Mesenchymal stem cell (in vitro differentiated cells and primary cell): Measurements from ENCODE around the gene CHST11.

Experiments used
- DNase-seq: peaks from one replicate; pipeline ENCODE4 v3.0.0-alpha.2; 2013
- H2AFZ ChIP-seq: one replicate; pipeline ENCODE4 v1.6.1; 2013; ENCODE audit warnings: low read depth, mild to moderate bottlenecking, control low read depth, inconsistent platforms, low read length, moderate library complexity
- H2AK5ac ChIP-seq: 2 replicates; pipeline ENCODE4 v1.6.1; 2013; ENCODE audit warnings: low read length, moderate library complexity, mild to moderate bottlenecking, inconsistent platforms; ENCODE audit not compliant: severe bottlenecking
- H2BK120ac ChIP-seq: one replicate; pipeline ENCODE4 v1.6.1; 2013; ENCODE audit warnings: low read depth, mild to moderate bottlenecking, inconsistent platforms, low read length, moderate library complexity
- H2BK12ac ChIP-seq, 2 experiments: one replicate each; pipeline ENCODE4 v1.6.1; 2013; ENCODE audit warnings: inconsistent platforms in 2 of 2, low read length in 2 of 2, mild to moderate bottlenecking in 2 of 2, moderate library complexity in 2 of 2, control low read depth in 1 of 2
- H2BK15ac ChIP-seq: one replicate; pipeline ENCODE4 v1.6.1; 2013; ENCODE audit warnings: mild to moderate bottlenecking, low read depth, inconsistent platforms; ENCODE audit not compliant: poor library complexity, severe bottlenecking
- H2BK5ac ChIP-seq: 2 replicates; pipeline ENCODE4 v1.6.1; 2013; ENCODE audit warnings: low read depth, mild to moderate bottlenecking, low read length, control low read depth, inconsistent platforms; ENCODE audit not compliant: poor library complexity, severe bottlenecking
- H3K14ac ChIP-seq, 2 experiments: one replicate each; pipeline ENCODE4 v1.6.1; 2013; ENCODE audit warnings: inconsistent platforms in 2 of 2, low read length in 2 of 2, control low read depth in 1 of 2, mild to moderate bottlenecking in 1 of 2, moderate library complexity in 1 of 2
- H3K18ac ChIP-seq, 2 experiments: one replicate each; pipeline ENCODE4 v1.6.1; 2013; ENCODE audit warnings: inconsistent platforms in 2 of 2, low read length in 2 of 2, control low read depth in 1 of 2, low read depth in 1 of 2, mild to moderate bottlenecking in 1 of 2
- H3K23ac ChIP-seq, 2 experiments: one replicate each; pipeline ENCODE4 v1.6.1; 2013; ENCODE audit warnings: inconsistent platforms in 2 of 2, low read length in 2 of 2, mild to moderate bottlenecking in 2 of 2, moderate library complexity in 2 of 2, control low read depth in 1 of 2
- H3K27ac ChIP-seq: 2 replicates; pipeline ENCODE4 v1.5.1; 2013; ENCODE audit warnings: mild to moderate bottlenecking, moderate library complexity, low read length, control low read depth, inconsistent platforms; ENCODE audit not compliant: poor library complexity, severe bottlenecking
- H3K27me3 ChIP-seq, 2 experiments: 2 replicates each; pipeline versions ENCODE4 v1.6.1 to v1.7.0; 2013; ENCODE audit warnings: low read length in 2 of 2, mild to moderate bottlenecking in 2 of 2, moderate library complexity in 2 of 2, control low read depth in 1 of 2, inconsistent platforms in 1 of 2; ENCODE audit not compliant: control insufficient read depth in 1 of 2, insufficient read depth in 1 of 2
- H3K36me3 ChIP-seq, 2 experiments: 2 replicates each; pipeline versions ENCODE4 v1.6.1 to v1.7.0; 2013; ENCODE audit warnings: low read length in 2 of 2, control low read depth in 1 of 2, inconsistent platforms in 1 of 2, low read depth in 1 of 2, mild to moderate bottlenecking in 1 of 2; ENCODE audit not compliant: insufficient read depth in 2 of 2, control insufficient read depth in 1 of 2
- H3K4ac ChIP-seq, 2 experiments: one replicate each; pipeline ENCODE4 v1.6.1; 2013; ENCODE audit warnings: inconsistent platforms in 2 of 2, low read length in 2 of 2, mild to moderate bottlenecking in 2 of 2, moderate library complexity in 2 of 2, control low read depth in 1 of 2, low read depth in 1 of 2
- H3K4me1 ChIP-seq: 2 replicates; pipeline ENCODE4 v1.6.1; 2013; ENCODE audit warnings: low read depth, low read length, control low read depth; ENCODE audit not compliant: control insufficient read depth, insufficient read depth
- H3K4me2 ChIP-seq: 2 replicates; pipeline ENCODE4 v1.6.1; 2013; ENCODE audit warnings: low read length, mild to moderate bottlenecking, inconsistent platforms; ENCODE audit not compliant: poor library complexity, severe bottlenecking
- H3K4me3 ChIP-seq, 2 experiments: 2 replicates each; pipeline versions ENCODE4 v1.5.1 to v1.7.0; 2013; ENCODE audit warnings: low read length in 2 of 2, mild to moderate bottlenecking in 2 of 2, control low read depth in 1 of 2, low read depth in 1 of 2; ENCODE audit not compliant: insufficient read depth in 1 of 2
- H3K79me1 ChIP-seq: replicated peaks from 2 replicates; pipeline ENCODE4 v1.6.1; 2013; ENCODE audit warnings: mild to moderate bottlenecking, control low read depth, low read length, inconsistent platforms; ENCODE audit not compliant: poor library complexity, severe bottlenecking
- H3K9ac ChIP-seq: 2 replicates; pipeline ENCODE4 v1.7.0; 2013; ENCODE audit warnings: mild to moderate bottlenecking, low read length, moderate library complexity
- H3K9me3 ChIP-seq: 2 replicates; pipeline ENCODE4 v1.7.0; 2013; ENCODE audit warnings: mild to moderate bottlenecking, low read length; ENCODE audit not compliant: control insufficient read depth
- H4K8ac ChIP-seq: one replicate; pipeline ENCODE4 v1.6.1; 2013; ENCODE audit warnings: inconsistent platforms, mild to moderate bottlenecking, low read length, moderate library complexity
- H4K91ac ChIP-seq: one replicate; pipeline ENCODE4 v1.6.1; 2013; ENCODE audit warnings: mild to moderate bottlenecking, low read length, inconsistent platforms
- WGBS: methylation state at CpG from one replicate; pipeline ENCODE4 v1.1.7; 2013; ENCODE audit warnings: mixed read lengths; 5-methylcytosine and 5-hydroxymethylcytosine counted together

CHST11 gene

DNA sequence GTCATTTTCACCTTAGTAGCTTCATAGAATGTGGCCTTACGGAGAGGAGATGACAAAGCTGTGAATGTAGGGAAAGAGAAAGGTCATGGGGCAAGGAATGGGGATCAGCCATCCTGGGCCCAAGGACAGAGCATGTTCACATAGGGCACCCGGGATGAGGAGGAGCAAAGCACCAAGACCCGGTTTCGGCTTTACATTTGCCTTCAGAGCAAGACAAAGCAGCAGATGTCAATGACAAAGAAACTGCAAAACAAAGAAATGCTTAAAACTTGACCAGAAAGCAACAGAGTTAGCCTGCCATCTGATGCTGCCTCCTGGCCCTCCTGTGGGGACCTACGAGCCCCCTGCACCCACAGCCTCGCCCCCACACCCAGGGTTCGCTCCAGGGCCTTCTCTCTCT lies 252.1 kb downstream of the CHST11 start:
- no peak overlapping the region for H2BK120ac ChIP-seq
- H4K8ac ChIP-seq, result no peak overlapping the region
- 89% methylated on average over 5 of the region's 7 CpGs for WGBS
- H2BK15ac ChIP-seq, result no peak overlapping the region
- H3K4me3 ChIP-seq, result no peak overlapping the region
- no peak overlapping the region for H2BK12ac ChIP-seq
- H3K4me1 ChIP-seq, result no peaks in the 10 kb centered on the region
- H3K27me3 ChIP-seq, result peaks cover 0 to 10% of the 10 kb centered on the region in 2 experiments
- no peak overlapping the region for H3K4me2 ChIP-seq
- no peak overlapping the region for H2AFZ ChIP-seq
- no peak overlapping the region for H2BK5ac ChIP-seq
- H3K9ac ChIP-seq, result no peak overlapping the region
- H3K4ac ChIP-seq, result no peak overlapping the region
- H2AK5ac ChIP-seq, result no peak overlapping the region
- no peak overlapping the region for H3K27ac ChIP-seq
- no peak overlapping the region for H3K23ac ChIP-seq
- H3K36me3 ChIP-seq, result no peaks in the 10 kb centered on the region
- H3K79me1 ChIP-seq, result no peaks in the 10 kb centered on the region
- no peak overlapping the region for H3K18ac ChIP-seq
- H3K14ac ChIP-seq, result no peak overlapping the region
- H4K91ac ChIP-seq, result peak overlapping the region; percentile 4
- no peaks in the 10 kb centered on the region for H3K9me3 ChIP-seq
- no peak for DNase-seq

DNA sequence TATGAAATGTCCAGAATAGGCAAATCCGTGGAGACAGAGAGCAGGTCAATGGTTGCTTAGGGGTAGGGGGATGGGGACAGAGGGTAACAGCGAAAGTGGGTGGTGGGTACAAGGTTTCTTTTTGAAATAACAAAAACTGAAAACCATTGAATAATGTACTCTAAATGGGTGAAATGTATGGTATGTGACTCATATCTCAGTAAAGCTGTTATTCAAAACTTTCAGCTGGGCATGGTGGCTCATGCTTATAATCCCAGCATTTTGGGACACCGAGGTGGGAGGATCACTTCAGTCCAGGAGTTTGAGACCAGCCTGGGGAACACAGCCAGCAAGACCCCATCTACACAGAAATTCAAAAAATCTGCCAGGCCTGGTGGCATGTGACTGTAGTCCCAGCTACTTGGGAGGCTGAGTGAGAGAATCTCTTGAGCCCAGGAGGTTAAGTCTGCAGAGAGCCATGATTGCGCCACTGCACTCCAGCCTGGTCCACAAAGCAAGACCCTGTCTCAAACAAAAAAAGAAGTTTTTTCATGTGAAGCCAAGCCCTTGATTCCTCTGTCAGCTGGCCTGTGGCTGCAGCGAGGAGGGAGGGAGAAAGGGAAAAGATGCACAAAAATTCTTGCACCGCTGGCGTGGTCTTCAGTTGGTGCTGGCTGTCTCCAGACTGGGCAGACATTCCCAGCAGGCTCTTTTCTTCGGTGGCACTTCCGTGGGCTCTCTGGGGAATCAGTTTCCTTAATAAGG lies 253.1 kb downstream of the CHST11 start:
- WGBS, result 92% methylated on average over 9 of the region's 9 CpGs
- peak overlapping the region in 1 of 2 experiments; percentile 25 for H3K18ac ChIP-seq

GRCh38 chr12:104710940-104711689 lies 254.4 kb downstream of the CHST11 start:
- no peak overlapping the region for H3K14ac ChIP-seq
- no peak overlapping the region for H2BK120ac ChIP-seq
- no peak overlapping the region for H3K23ac ChIP-seq
- H3K4me1 ChIP-seq, result peaks cover 1% of the 10 kb centered on the region
- H3K9ac ChIP-seq, result peak overlapping the region; percentile 82
- H3K4me2 ChIP-seq, result no peak overlapping the region
- no peak overlapping the region for H2AFZ ChIP-seq
- H3K36me3 ChIP-seq, result no peaks in the 10 kb centered on the region
- no peaks in the 10 kb centered on the region for H3K9me3 ChIP-seq
- no peak overlapping the region for H3K27ac ChIP-seq
- H3K79me1 ChIP-seq, result no peaks in the 10 kb centered on the region
- 100% methylated on average over 6 of the region's 8 CpGs for WGBS
- H3K4ac ChIP-seq, result no peak overlapping the region
- no peak overlapping the region for H3K18ac ChIP-seq
- H2BK12ac ChIP-seq, result no peak overlapping the region
- H4K8ac ChIP-seq, result no peak overlapping the region
- H3K27me3 ChIP-seq, result peaks cover 0 to 10% of the 10 kb centered on the region in 2 experiments
- peak overlapping the region in 1 of 2 experiments; percentile 68 for H3K4me3 ChIP-seq
- H2BK15ac ChIP-seq, result no peak overlapping the region
- no peak overlapping the region for H4K91ac ChIP-seq
- H2AK5ac ChIP-seq, result no peak overlapping the region
- H2BK5ac ChIP-seq, result no peak overlapping the region
- no peak for DNase-seq

More for the DNA sequence above, 253.1 kb downstream of the CHST11 start:
- Histone ChIP-seq H4K91ac (no peak overlapping the region), H3K9me3 (no peaks in the 10 kb centered on the region), H4K8ac (no peak overlapping the region), H2BK5ac (no peak overlapping the region), H3K23ac (no peak overlapping the region), H2BK12ac (no peak overlapping the region), H3K36me3 (no peaks in the 10 kb centered on the region), H2AFZ (no peak overlapping the region), H2BK120ac (no peak overlapping the region), H2BK15ac (peak overlapping the region; percentile 26), H3K14ac (no peak overlapping the region), H3K4me1 (no peaks in the 10 kb centered on the region), H3K27ac (no peak overlapping the region), H3K79me1 (no peaks in the 10 kb centered on the region), H2AK5ac (no peak overlapping the region), H3K4me3 (no peak overlapping the region), H3K4ac (no peak overlapping the region), H3K27me3 (peaks cover 0 to 10% of the 10 kb centered on the region in 2 experiments), H3K4me2 (no peak overlapping the region), H3K9ac (peak overlapping the region; percentile 82)
- DNase-seq, result peak; percentile 24

- Histone ChIP-seq H3K18ac (no peak overlapping the region), H3K27ac (no peak overlapping the region), H3K4me1 (peaks cover 1% of the 10 kb centered on the region), H3K9ac (no peak overlapping the region), H2BK12ac (no peak overlapping the region), H2AFZ (no peak overlapping the region), H3K27me3 (peaks cover 0 to 10% of the 10 kb centered on the region in 2 experiments), H3K79me1 (no peaks in the 10 kb centered on the region), H3K36me3 (no peaks in the 10 kb centered on the region), H3K4me2 (no peak overlapping the region), H4K8ac (no peak overlapping the region), H3K23ac (no peak overlapping the region), H3K4ac (no peak overlapping the region), H3K4me3 (no peak overlapping the region), H2AK5ac (no peak overlapping the region), H2BK5ac (no peak overlapping the region), H3K14ac (no peak overlapping the region), H4K91ac (no peak overlapping the region), H2BK15ac (no peak overlapping the region), H2BK120ac (no peak overlapping the region), H3K9me3 (no peaks in the 10 kb centered on the region)
- peak; percentile 22 for DNase-seq
- WGBS, result 59% methylated on average over 5 of the region's 6 CpGs
These were observed 255.7 kb downstream of the CHST11 start for GRCh38 chr12:104712477-104712876.
